ENCODE data around the gene DNAH6. TPM values are rescaled to one million over a fixed set of nuclear protein-coding genes. Genes with fewer than 3 reads are reported as not detected.

Gene DNAH6
- total RNA-seq, 1 donor from 2014 or later = not detected

GRCh38 chr2:84732897-84733778 is 216.8 kb downstream of the DNAH6 start:
- no peak overlapping the region for H3K4me3 ChIP-seq
- H3K9me3 ChIP-seq = no peaks in the 10 kb centered on the region
- H3K36me3 ChIP-seq = no peaks in the 10 kb centered on the region
- no peak for TF ChIP-seq CTCF (IDR thresholded peaks at IDR 0.05)
- no peak for DNase-seq (ENCODE audit: low spot score in 2 of 2)
- H3K27me3 ChIP-seq = no peaks in the 10 kb centered on the region
- no peaks in the 10 kb centered on the region for H3K4me1 ChIP-seq
- no peak overlapping the region for H3K27ac ChIP-seq
- intact Hi-C loops (cut with DNase I) = no loop called here

GRCh38 chr2:84735389-84735788 is 219.1 kb downstream of the DNAH6 start:
- Histone ChIP-seq H3K27ac (no peak overlapping the region), H3K36me3 (no peaks in the 10 kb centered on the region), H3K9me3 (no peaks in the 10 kb centered on the region), H3K4me3 (no peak overlapping the region), H3K27me3 (no peaks in the 10 kb centered on the region), H3K4me1 (no peaks in the 10 kb centered on the region)
- intact Hi-C loops (cut with DNase I) = no loop called here
- DNase-seq (ENCODE audit: low spot score in 2 of 2) = no peak
- no peak for TF ChIP-seq CTCF (IDR thresholded peaks at IDR 0.05)

GRCh38 chr2:84741182-84741822 is 225.0 kb downstream of the DNAH6 start:
- no peak for DNase-seq (ENCODE audit: low spot score in 2 of 2)
- Histone ChIP-seq H3K4me1 (no peaks in the 10 kb centered on the region), H3K27me3 (no peaks in the 10 kb centered on the region), H3K36me3 (no peaks in the 10 kb centered on the region), H3K9me3 (no peaks in the 10 kb centered on the region), H3K4me3 (no peak overlapping the region), H3K27ac (no peak overlapping the region)
- intact Hi-C loops (cut with DNase I) = no loop called here
- no peak for TF ChIP-seq CTCF (IDR thresholded peaks at IDR 0.05)

GRCh38 chr2:84748341-84748740 is 232.0 kb downstream of the DNAH6 start:
- TF ChIP-seq CTCF (IDR thresholded peaks at IDR 0.05) = no peak
- H3K4me3 ChIP-seq = no peak overlapping the region
- no peaks in the 10 kb centered on the region for H3K4me1 ChIP-seq
- H3K36me3 ChIP-seq = no peaks in the 10 kb centered on the region
- intact Hi-C loops (cut with DNase I) = no loop called here
- H3K27me3 ChIP-seq = no peaks in the 10 kb centered on the region
- no peak overlapping the region for H3K27ac ChIP-seq
- H3K9me3 ChIP-seq = no peaks in the 10 kb centered on the region
- no peak for DNase-seq (ENCODE audit: low spot score in 2 of 2)

- intact Hi-C loops (cut with DNase I) = no loop called here
- Histone ChIP-seq H3K27me3 (no peaks in the 10 kb centered on the region), H3K36me3 (no peaks in the 10 kb centered on the region), H3K4me1 (no peaks in the 10 kb centered on the region), H3K27ac (no peak overlapping the region), H3K4me3 (no peak overlapping the region), H3K9me3 (no peaks in the 10 kb centered on the region)
- DNase-seq (ENCODE audit: low spot score in 2 of 2) = no peak
- TF ChIP-seq CTCF (IDR thresholded peaks at IDR 0.05) = no peak
These were observed 233.1 kb downstream of the DNAH6 start for GRCh38 chr2:84749442-84749841.

All from ascending aorta (tissue), 2 donors.